HepG2 (cell line): ENCODE data around the gene LIM2. TPM values are rescaled to one million over a fixed set of nuclear protein-coding genes. Genes with fewer than 3 reads are reported as not detected.
"Not testable (repeated sequence)": the region's sequence is repeated elsewhere in the genome, so short reads cannot be mapped to it uniquely, and the experiment has no call there.

Experiments used
- ATAC-seq: fragments of 200-7000 bp; cut with Tn5 transposase; 3 replicates; pipeline ENCODE4 v1.9.1; 2020; ENCODE audit warnings: mild to moderate bottlenecking, moderate library complexity
- BruUV-seq: library from RNA; stranded (reverse); fragments of 400-500 nt; replicated peaks from 2 replicates; lab custom pipeline; 2021; lab: Mats Ljungman, UMichigan
- CTCF ChIA-PET: fragments of 300-600 bp; formaldehyde crosslinking; extraction: SDS; loops from one replicate; lab custom pipeline; 2021; ENCODE audit warnings: low total read pairs, inconsistent platforms, low intra/inter-chr PET ratio; lab: Yijun Ruan, JAX
- POLR2A ChIA-PET: fragments of 350-600 bp; sonication (Branson Sonifier 250); formaldehyde crosslinking; loops from one replicate; lab custom pipeline; 2020; ENCODE audit warnings: antibody characterized with exemption, inconsistent platforms; lab: Yijun Ruan, JAX
- DNase-seq: peaks from one replicate; pipeline ENCODE4 v3.0.0-alpha.2; 2015; ENCODE audit warnings: low spot score
- FAIRE-seq: peaks from 3 replicates; lab custom pipeline; 2011; peaks lifted over from hg19 to GRCh38; lab: Jason Lieb, UNC
- H2AFZ ChIP-seq: one replicate; pipeline ENCODE4 v1.6.1; 2011; ENCODE audit warnings: low read length, inconsistent platforms
- H3K27ac ChIP-seq: fragments of 300-600 bp; 3 replicates; pipeline ENCODE4 v1.8.0; 2011; ENCODE audit warnings: mixed run types, mild to moderate bottlenecking, mixed read lengths, low read length, inconsistent platforms; ENCODE audit not compliant: insufficient read depth; ENCODE audit errors: extremely low read length
- H3K27me3 ChIP-seq, 2 experiments: fragments of 200-600 bp in 1 of 2; 2 replicates in 1 of 2; 3 replicates in 1 of 2; pipeline versions ENCODE4 v1.6.0 to v1.8.0; 2011; ENCODE audit warnings: low read length in 2 of 2, mild to moderate bottlenecking in 2 of 2, moderate library complexity in 2 of 2, inconsistent platforms in 1 of 2; ENCODE audit not compliant: insufficient read depth in 2 of 2, control insufficient read depth in 1 of 2
- H3K36me3 ChIP-seq, 2 experiments: fragments of 200-600 bp in 1 of 2; replicated peaks in 1 of 2; 2 replicates in 1 of 2; 3 replicates in 1 of 2; pipeline versions ENCODE4 v1.5.1 to v1.8.0; 2011; ENCODE audit warnings: low read length in 2 of 2, inconsistent platforms in 1 of 2; ENCODE audit not compliant: insufficient read depth in 2 of 2, control insufficient read depth in 1 of 2
- H3K4me1 ChIP-seq: 2 replicates; pipeline ENCODE4 v1.5.1; 2012; ENCODE audit warnings: low read length, inconsistent platforms; ENCODE audit not compliant: insufficient read depth
- H3K4me2 ChIP-seq: 2 replicates; pipeline ENCODE4 v1.6.0; 2011; ENCODE audit warnings: low read depth, low read length, inconsistent platforms
- H3K4me3 ChIP-seq, 3 experiments: fragments of 200-600 bp in 1 of 3; sonication (generic), shearing (Covaris generic) in 1 of 3; replicated peaks in 1 of 3; 2 replicates each; pipeline ENCODE4 v1.5.1; 2011 to 2016; ENCODE audit warnings: low read length in 3 of 3, inconsistent platforms in 2 of 3, low read depth in 2 of 3, mild to moderate bottlenecking in 2 of 3, control low read depth in 1 of 3, mixed read lengths in 1 of 3; ENCODE audit not compliant: insufficient read depth in 1 of 3
- H3K79me2 ChIP-seq: one replicate; pipeline ENCODE4 v1.6.1; 2011; ENCODE audit warnings: low read length, inconsistent platforms; ENCODE audit not compliant: insufficient read depth
- H3K9ac ChIP-seq: 2 replicates; pipeline ENCODE4 v1.6.0; 2011; ENCODE audit warnings: mild to moderate bottlenecking, low read depth, low read length, inconsistent platforms; ENCODE audit not compliant: insufficient read depth
- H3K9me3 ChIP-seq: 2 replicates; pipeline ENCODE4 v1.5.1; 2012; ENCODE audit warnings: mild to moderate bottlenecking, low read length
- H4K20me1 ChIP-seq: 2 replicates; pipeline ENCODE4 v1.6.0; 2011; ENCODE audit warnings: inconsistent platforms, mild to moderate bottlenecking, low read length, moderate library complexity; ENCODE audit not compliant: insufficient read depth
- ATF7 ChIP-seq, 2 experiments: fragments of 450-650 bp in 1 of 2; sonication (generic) in 1 of 2; formaldehyde crosslinking in 1 of 2; IDR thresholded peaks; 2 replicates each; pipeline versions ENCODE4 v1.4.0 to v1.6.1; 2016 to 2020; ENCODE audit warnings: antibody characterized with exemption in 1 of 2, mild to moderate bottlenecking in 1 of 2, missing genetic modification reagents in 1 of 2
- MBD4 ChIP-seq: IDR thresholded peaks from 2 replicates; pipeline ENCODE4 v1.6.1; 2012; ENCODE audit warnings: low read length, inconsistent platforms, borderline replicate concordance
- ZNF660 ChIP-seq: sonication (generic); formaldehyde crosslinking; IDR thresholded peaks from 2 replicates; pipeline ENCODE4 v1.5.1; 2020; ENCODE audit warnings: mild to moderate bottlenecking, low read depth, missing genetic modification reagents, borderline replicate concordance
- WGBS: methylation state at CpG from one replicate; pipeline ENCODE4 v1.1.6; 2017; ENCODE audit warnings: low lambda C conversion rate; 5-methylcytosine and 5-hydroxymethylcytosine counted together
- in situ Hi-C: cut with HindIII; loops from 2 replicates; pipeline ENCODE4 v1.10.0; 2017; ENCODE audit warnings: low pct_unique_long_range_greater_than_20kb; ENCODE audit not compliant: extremely low pct_ligation_motif_present
- intact Hi-C: fragments of 100-400 bp; cut with micrococcal nuclease; formaldehyde crosslinking; loops from one replicate; pipeline ENCODE4 v1.10.0; 2022; ENCODE audit not compliant: unreplicated experiment
- polyA plus RNA-seq, 8 experiments: library from polyadenylated mRNA; depleted of rRNA in 3 of 8; stranded (reverse) in 7 of 8; unstranded in 1 of 8; fragments of >200 nt; fragmentation: Illumina TruSeq in 4 of 8; extraction: Trizol in 4 of 8; gene quantifications; 2 replicates each; pipeline versions ENCODE4 v1.2.1 to v1.2.3, GENCODE V29; 2011 to 2016; ENCODE audit warnings: low read depth in 4 of 8, missing spikeins in 1 of 8, mixed read lengths in 1 of 8; ENCODE audit not compliant: insufficient read depth in 1 of 8
- total RNA-seq, 5 experiments: library from RNA; depleted of rRNA; stranded (reverse); fragments of >200 nt; fragmentation: Illumina TruSeq; extraction: Trizol; gene quantifications; 2 replicates each; pipeline ENCODE4 v1.2.3, GENCODE V29; 2016; ENCODE audit warnings: low read depth in 1 of 5
- TF ChIP-seq, protein P1 (sequence below): sonication (generic); formaldehyde crosslinking; conservative IDR thresholded peaks from 2 replicates; pipeline ENCODE4 v1.4.0; 2020; ENCODE audit warnings: mild to moderate bottlenecking, missing genetic modification reagents, moderate library complexity

The LIM2 gene
- total and polyA plus RNA-seq, 2 of the 13 experiments (the other 11 are each of a cell fraction or from before 2014, with no cell fraction given), result 1.3 TPM; not detected in 1

DNA sequence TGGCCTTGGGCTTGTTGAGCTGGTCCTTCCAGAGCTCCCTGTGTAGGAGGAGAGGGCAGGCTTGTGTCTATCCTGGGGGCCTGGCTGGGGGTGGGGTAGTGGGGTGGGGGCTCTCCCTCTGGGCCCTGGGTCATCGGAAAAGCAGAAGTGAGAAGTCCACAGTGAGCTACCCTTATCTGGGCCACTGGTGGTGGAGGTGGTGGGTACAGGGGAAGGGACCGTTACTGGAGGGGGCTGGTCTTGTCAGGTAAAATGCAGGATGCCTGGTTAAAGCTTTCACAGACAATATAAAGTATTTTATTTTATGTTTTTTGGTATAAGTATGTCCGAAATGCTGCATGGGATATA lies 30.0 kb upstream of the LIM2 start:
- BruUV-seq, result no TSS peak
- 30% methylated on average over 3 of the region's 3 CpGs for WGBS
- FAIRE-seq, result no peak
- TF ChIP-seq MBD4 (no peak), ZNF660 (CRISPR knock-in tag) (no peak)
- TF ChIP-seq, protein P1, sequence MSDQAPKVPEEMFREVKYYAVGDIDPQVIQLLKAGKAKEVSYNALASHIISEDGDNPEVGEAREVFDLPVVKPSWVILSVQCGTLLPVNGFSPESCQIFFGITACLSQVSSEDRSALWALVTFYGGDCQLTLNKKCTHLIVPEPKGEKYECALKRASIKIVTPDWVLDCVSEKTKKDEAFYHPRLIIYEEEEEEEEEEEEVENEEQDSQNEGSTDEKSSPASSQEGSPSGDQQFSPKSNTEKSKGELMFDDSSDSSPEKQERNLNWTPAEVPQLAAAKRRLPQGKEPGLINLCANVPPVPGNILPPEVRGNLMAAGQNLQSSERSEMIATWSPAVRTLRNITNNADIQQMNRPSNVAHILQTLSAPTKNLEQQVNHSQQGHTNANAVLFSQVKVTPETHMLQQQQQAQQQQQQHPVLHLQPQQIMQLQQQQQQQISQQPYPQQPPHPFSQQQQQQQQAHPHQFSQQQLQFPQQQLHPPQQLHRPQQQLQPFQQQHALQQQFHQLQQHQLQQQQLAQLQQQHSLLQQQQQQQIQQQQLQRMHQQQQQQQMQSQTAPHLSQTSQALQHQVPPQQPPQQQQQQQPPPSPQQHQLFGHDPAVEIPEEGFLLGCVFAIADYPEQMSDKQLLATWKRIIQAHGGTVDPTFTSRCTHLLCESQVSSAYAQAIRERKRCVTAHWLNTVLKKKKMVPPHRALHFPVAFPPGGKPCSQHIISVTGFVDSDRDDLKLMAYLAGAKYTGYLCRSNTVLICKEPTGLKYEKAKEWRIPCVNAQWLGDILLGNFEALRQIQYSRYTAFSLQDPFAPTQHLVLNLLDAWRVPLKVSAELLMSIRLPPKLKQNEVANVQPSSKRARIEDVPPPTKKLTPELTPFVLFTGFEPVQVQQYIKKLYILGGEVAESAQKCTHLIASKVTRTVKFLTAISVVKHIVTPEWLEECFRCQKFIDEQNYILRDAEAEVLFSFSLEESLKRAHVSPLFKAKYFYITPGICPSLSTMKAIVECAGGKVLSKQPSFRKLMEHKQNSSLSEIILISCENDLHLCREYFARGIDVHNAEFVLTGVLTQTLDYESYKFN, result no peak
- TF ChIP-seq, all 625 proteins: peak for 0
- H3K9me3 ChIP-seq, result no peaks in the 10 kb centered on the region
- no peaks in the 10 kb centered on the region for H3K36me3 ChIP-seq
- peaks cover 5% of the 10 kb centered on the region; the same call in 1 of the 2 replicates for H4K20me1 ChIP-seq
- DNase-seq, result no peak
- no peak for ATAC-seq
- H3K9ac ChIP-seq, result no peak overlapping the region
- intact Hi-C loops, result no loop called here
- H3K4me3 ChIP-seq, result no peak overlapping the region
- H3K27me3 ChIP-seq, result no peaks in the 10 kb centered on the region; a peak in 2 of 5 replicates
- H3K4me2 ChIP-seq, result no peak overlapping the region
- CTCF ChIA-PET, result no interaction called here
- no peak overlapping the region for H2AFZ ChIP-seq
- in situ Hi-C loops, result no loop called here
- POLR2A ChIA-PET, result no interaction called here
- no peaks in the 10 kb centered on the region for H3K79me2 ChIP-seq
- no peaks in the 10 kb centered on the region for H3K4me1 ChIP-seq
- H3K27ac ChIP-seq, result no peak overlapping the region

DNA sequence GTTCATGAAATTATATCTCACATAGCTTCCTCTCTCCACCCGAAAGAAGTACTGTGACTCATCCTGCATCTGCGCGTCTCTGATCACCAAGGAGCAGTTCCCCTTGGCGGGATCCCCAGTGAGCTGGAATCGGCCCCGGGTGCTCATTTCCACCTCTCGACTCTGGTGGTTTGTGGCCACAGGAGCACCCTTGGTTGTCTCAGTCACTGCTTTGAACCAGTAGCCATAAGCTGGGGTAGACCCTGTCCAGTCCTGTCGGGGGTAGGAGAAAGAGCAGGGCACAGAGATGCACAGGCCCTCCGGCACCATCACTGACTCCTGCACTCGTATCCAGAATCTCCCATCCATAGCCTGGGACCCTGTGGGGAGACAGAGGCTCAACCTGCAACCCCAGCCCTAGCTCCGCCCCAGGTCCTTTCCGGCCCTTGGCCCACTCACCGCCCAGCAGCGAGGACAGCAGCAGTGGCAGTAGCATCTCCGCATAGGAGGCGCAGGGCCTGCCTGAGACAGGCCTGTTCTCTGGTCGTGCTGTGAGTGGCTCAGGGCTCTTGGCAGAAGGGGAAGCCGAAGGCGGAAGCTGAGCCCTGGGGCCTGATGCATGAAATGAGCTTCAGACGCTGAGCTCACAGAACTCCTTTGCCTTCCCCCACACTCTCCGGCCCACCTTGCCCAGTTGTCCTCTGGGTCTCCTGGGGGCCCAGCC lies 29.5 kb upstream of the LIM2 start, which contains the start of gene SIGLEC10:
Gene SIGLEC10 (minus strand): TSS at position 536 of the 703 bp plus-strand sequence. CDS start 61 bp downstream, at position 475.
- peaks cover 5% of the 10 kb centered on the region; the same call in 1 of the 2 replicates for H4K20me1 ChIP-seq
- ChIA-PET POLR2A (no interaction called here), CTCF (no interaction called here)
- H2AFZ ChIP-seq, result no peak within 1 kb of the TSS
- WGBS, result 39% methylated on average over 14 of the region's 21 CpGs
- in situ Hi-C loops, result no loop called here
- no peak within 1 kb of the TSS for H3K27ac ChIP-seq
- TF ChIP-seq ATF7 (IDR thresholded peaks at IDR 0.05) (no peak), ATF7 (CRISPR knock-in tag; IDR thresholded peaks at IDR 0.05) (no peak)
- H3K27me3 ChIP-seq, result no peaks in the 10 kb centered on the region; a peak in 2 of 5 replicates
- H3K4me2 ChIP-seq, result no peak within 1 kb of the TSS
- H3K9ac ChIP-seq, result no peak within 1 kb of the TSS
- no peaks in the 10 kb centered on the region for H3K36me3 ChIP-seq
- no peaks in the 10 kb centered on the region for H3K4me1 ChIP-seq
- DNase-seq (no peak), ATAC-seq (no peak), FAIRE-seq (no peak)
- no TSS peak for BruUV-seq
- no peaks in the 10 kb centered on the region for H3K9me3 ChIP-seq
- no peaks in the 10 kb centered on the region for H3K79me2 ChIP-seq
- no peak within 1 kb of the TSS for H3K4me3 ChIP-seq
- intact Hi-C loops, result no loop called here

DNA sequence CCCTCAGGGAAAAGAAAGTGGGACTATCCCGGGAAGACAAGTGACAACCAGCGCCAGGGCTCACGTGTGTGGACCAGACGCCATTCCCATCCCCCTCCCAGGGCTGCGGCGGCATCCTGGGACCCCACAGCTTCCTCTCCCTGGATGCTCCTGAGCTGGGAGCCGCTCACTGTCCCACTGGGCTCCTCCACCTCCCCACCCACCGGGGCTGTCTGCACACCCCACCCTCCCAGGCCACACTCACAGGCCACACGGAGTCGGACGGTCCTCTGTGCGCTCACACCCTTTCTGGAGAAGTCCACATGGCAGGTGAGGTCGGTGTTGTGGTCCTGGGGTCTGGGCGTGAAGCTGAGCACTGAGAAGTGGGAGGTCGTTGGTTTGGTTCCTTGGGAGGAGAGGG lies 28.6 kb upstream of the LIM2 start:
- H3K9ac ChIP-seq, H3K9me3 ChIP-seq, CTCF ChIA-PET, H3K36me3 ChIP-seq, in situ Hi-C loops, ATAC-seq, H3K4me1 ChIP-seq, H3K4me3 ChIP-seq, H3K79me2 ChIP-seq, H2AFZ ChIP-seq, H3K27ac ChIP-seq, H3K27me3 ChIP-seq, DNase-seq, FAIRE-seq, BruUV-seq, POLR2A ChIA-PET, H4K20me1 ChIP-seq, H3K4me2 ChIP-seq, intact Hi-C loops: not testable (repeated sequence)
- WGBS, result 32% methylated on average over 5 of the region's 15 CpGs
